HG02678 (cell line): Measurements from ENCODE around the gene KRT9.

Experiments
- ATAC-seq: cut with Tn5 transposase; IDR thresholded peaks from one replicate; pipeline ENCODE4 v1.9.1; 2021; ENCODE audit warnings: mild to moderate bottlenecking, moderate library complexity; ENCODE audit not compliant: unreplicated experiment

KRT9 gene

DNA sequence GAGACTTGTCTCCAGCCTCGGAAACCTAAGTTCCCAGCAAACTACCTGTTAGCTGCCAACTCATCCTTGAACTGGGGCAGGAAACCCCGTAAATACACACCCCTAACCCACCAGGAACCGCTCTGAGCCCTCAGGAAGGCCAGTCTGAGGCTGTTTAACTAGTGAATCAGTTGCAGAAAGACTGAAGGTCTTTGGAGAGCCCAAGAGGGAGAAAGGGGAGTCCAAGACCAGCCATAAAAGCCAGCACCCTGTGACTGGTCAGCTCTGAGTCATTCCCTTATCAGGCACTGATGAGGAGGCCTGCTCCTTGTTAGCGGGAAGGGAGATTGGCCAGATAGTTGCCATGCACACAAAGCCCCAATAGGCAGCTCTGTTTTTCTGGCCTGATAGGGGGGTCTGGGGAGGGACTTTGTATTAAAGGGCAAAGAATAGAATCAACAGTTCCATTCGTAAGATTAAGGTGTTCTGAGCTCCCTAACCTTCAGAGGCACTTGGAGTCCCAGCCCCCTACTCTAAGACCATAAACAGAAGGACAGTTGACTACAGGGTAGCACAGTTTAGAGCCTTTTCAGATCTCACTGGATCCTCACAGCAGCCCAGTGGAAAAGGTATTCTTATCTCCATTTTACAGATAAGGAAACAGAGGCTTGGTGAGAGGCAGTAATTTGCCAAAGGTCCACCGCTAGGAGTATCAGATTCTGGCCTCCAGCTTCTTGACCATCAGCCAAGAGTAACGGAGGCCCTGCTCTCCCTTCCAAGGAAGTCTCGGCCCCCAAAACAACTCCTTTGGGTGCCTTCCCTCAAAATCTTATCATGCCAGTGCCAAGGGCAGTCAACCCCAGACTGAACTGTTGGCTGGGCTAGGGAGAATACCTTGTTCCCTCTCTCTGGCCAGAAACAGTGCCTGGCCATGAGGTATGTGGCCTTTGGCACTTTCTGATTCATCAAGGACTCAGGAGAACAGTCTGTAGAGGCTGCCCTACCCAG lies 41.5 kb downstream of the KRT9 start:
- no peak for ATAC-seq

DNA sequence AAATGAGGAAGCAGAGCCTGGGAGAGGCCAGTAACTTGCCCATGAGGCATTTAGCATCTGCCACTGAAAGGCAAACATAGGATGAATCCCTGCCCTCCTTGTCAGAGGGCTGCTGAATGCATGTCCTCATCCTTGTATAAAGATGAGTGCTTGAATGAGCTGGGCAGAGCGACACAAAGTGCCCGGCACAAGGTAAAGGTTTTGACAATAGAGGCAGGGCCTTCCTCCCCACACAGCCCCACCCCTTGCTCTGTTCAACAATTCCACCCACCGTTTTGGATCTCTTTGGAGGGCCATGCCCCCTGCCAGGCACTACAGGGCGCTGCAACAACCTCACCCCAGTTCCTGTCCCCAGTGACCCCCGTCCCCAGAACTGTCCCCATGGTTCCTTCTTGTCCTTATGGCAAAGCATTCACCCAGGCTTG lies 42.4 kb downstream of the KRT9 start:
- no peak for ATAC-seq

GRCh38 chr17:41528959-41529353 lies 42.9 kb downstream of the KRT9 start:
- ATAC-seq = no peak

DNA sequence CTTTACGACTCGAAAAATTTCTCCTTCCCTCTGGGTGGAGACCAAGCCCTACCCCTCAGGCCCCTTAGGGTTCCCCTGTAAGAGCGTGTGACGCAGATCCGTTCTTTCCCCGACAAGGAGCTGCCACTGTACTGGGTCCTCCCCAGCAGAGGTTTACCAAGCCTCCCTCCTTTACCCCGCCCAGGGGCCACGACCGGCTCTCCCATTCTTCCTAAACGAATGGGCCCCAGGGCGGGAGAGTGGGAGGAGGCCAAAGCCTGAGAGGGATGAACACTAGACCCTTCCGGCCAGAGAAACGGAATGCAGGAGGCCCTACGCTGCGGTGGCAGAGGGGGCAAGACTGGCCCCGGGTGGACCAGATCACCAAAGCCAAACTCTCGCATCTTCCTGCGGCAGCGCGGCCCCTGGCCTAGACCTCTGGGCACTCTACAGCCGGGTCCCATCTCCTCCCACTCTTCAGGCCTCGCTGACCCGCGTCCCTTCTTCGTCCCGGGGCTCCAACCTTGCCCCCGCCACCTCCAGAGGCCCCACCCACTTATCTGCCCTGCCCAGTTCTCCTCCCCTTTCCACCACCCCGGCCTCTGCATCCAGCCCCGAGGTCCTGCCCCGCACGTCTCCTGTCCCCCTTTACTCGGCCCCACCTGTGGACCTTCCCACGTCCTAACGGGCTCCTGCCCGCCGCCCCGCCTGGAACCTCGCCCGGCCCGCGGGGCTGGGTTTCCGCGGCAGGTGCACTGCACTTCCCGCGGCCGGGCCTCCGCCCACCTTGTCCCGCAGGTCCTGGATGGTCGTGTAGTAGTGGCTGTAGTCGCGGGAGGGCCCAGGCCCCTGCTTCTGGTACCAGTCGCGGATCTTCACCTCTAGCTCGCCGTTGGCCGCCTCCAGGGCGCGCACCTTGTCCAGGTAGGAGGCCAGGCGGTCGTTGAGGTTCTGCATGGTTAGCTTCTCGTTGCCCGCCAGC lies 44.5 kb downstream of the KRT9 start:
- no peak for ATAC-seq

DNA sequence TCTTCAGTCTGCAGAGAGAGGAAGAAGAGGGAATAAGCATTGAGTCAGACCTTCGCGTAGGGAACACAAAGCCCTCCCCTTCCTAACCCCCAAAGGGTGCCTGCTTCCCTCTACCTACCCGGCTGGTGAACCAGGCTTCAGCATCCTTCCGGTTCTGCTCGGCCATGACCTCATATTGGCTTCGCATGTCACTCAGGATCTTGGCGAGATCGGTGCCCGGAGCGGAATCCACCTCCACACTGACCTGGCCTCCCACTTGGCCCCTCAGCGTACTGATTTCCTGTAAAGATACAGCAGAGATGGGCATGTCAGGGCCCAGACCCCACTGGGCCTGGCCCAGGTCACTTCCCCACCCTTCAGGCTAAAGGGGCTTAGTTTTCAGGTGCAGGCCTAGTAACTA lies 47.6 kb downstream of the KRT9 start:
- ATAC-seq = no peak

DNA sequence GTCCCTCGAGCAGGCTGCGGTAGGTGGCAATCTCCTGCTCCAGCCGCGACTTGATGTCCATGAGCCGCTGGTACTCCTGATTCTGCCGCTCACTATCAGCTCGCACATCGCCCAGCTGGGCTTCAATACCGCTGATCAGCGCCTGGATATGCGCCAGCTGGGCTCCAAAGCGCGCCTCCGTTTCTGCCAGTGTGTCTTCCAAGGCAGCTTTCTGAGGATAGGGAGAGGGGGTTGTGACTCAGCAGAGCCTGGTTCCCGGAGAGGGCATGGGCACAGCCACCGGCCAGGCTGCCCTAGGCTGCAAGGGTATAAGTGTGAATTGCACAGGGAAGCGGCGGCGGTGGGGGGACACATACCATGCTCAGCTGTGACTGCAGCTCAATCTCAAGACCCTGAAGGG lies 48.1 kb downstream of the KRT9 start:
- no peak for ATAC-seq

GRCh38 chr17:41523225-41523593 lies 48.6 kb downstream of the KRT9 start:
- no peak for ATAC-seq

GRCh38 chr17:41522301-41523224 lies 49.3 kb downstream of the KRT9 start:
- no peak for ATAC-seq

DNA sequence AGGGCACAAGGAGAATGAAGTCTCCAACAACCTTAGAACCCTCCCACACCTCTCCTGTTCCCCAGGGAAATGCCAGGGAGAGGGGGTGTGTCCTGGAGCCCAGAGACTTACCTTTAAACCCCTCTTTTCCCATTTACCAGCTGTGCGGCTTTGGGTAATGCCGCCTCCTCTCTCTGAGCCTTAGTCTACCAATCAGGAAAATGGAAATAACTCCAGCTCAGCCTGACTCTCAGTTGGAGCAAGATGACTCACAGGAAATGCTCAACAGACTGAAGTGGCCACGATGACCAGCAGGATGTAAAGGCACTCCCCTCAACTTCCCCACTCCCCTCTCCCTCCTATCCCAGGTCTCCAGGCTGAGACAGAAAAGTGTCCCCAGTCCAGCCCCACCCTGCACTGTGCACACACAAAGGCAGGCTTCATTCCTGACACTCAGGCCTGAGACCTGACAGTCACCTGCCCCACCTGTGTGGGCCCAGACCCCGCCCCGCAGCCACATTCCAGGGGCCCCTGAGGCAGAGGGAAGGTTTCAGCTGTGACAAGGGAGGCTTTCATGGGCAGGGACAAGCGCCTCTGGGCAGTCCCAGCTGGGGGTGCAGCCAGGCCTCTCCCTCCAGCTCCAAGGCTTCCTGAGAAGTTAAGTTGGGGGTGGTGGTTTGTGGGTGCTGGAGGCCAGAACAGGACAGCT lies 50.1 kb downstream of the KRT9 start:
- ATAC-seq = no peak

DNA sequence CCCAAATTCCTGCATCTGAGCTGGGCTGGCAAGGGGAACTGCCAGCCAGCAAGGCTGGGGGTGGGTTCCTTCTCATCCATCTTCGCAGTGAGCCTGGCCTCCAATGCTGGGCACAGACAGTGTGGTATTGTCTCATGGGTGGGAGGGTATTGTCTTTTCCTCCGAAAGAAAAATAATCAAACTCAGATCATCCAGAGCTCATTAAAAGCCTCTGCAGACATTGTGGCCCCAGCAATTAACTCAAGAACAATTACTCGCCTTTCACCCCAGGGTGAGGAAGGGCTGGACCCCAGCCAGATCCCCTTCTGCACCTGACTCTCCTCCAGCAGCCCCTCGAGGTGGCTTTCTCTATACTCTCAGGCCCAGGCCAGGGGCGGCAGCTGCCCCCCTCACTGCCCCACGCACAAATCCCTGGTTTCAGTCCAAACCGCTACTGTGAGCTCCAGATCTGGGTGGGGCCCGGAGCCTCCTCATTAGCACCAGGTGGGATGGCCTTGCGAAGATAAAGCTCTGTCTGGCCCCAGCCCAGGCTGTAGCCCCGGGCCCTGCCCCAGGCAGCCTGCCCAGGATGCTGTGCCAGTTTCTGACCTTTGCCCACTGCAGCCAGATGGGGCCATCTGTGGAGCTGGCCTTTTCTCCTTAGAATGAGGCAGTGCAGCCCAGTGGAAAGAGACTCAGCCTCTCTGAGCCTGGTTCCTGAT lies 50.9 kb downstream of the KRT9 start:
- ATAC-seq = no peak

DNA sequence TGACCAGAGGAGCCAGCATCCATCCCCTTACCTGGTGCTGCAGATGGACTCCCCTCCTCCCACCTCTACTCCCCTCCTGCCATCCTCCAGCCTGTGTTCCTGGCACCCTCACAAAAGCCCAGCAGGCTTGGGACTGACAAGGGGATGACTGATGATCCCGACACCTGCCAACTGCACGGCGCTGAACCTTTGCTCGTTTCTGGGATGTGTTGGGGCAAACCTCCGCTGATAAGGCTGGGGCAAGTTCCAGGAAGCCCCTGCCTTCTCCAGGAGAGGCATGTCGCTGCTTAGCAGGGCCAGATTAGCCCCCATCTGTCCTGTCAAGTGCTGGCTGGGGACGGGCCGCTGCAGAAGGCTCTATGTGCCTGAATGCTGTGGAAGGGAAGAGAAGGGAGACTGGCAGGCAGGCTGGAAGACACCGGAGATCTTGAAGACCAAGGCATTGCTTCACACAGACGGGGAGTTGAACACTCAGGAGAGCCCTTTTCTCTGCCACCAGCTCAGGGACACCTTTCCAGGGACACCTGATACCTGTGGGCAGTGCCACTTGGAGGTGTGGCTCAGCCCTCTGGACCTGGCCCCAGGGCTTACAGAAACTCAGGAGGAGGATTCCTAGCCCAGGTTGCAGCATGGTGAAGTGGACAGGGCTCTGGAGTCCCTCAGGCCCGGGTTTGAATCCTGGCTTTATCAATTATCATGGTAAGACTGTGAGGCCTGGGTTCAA lies 52.2 kb downstream of the KRT9 start:
- no peak for ATAC-seq

- no peak for ATAC-seq
These were observed 52.9 kb downstream of the KRT9 start, which contains the start of gene KRT15 for GRCh38 chr17:41518789-41519449. KRT15 (minus strand) TSS chr17:41518890; CDS start chr17:41518827, 63 bp downstream.

- no peak for ATAC-seq
These were observed 53.8 kb downstream of the KRT9 start for GRCh38 chr17:41518031-41518430.

DNA sequence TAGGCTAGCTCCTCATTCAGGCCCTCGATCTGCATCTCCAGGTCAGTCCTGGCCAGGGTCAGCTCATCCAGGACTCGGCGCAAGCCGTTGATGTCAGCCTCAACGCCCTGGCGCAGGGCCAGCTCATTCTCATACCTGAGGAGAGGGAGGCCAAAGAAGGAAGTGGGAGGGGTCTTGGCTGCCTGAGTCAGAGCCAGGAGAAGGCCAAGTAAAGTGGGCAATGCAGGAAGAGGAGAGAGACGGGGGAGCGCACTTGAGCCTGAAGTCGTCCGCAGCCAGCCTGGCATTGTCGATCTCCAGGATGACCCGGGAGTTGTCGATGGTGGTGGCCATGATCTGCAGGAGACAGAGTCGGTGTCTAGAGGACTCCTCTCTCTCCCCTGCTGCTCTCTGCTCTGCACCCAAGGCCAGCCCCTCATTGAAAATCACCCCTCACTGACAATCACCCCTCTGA lies 55.0 kb downstream of the KRT9 start:
- ATAC-seq = no peak

DNA sequence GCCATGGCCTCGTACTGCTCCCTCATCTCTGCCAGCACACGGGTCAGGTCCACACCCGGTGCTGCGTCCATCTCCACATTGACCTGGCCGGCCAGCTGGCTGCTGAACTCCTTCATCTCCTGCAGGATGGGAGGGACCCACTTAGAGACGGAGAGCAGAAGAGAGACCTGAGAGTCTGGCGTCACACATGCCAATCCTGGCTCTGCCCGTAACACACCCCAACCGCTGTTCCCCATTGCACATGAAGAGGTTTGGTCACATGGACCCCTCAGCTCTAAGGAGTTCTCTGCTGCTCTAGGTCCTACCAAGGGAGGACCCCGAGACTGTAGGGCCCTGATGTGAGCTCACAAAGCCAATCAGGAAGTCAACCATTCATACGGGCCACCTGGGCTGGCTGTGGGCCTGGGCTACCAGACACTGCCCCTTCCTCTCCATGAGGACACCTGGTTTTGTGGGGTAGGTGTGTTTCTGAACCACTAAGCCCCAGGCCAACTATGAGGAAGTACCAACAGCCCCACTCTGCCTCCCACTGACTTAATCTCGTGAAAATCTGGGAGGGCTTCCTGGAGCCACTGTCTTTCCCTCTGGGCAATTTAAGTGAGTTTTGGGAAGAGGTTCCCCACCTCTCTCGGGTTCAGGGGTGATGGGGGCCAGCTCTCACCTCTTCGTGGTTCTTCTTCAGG lies 55.6 kb downstream of the KRT9 start:
- no peak for ATAC-seq
